IPS-20b (cell line): ENCODE results near the gene PAK1.

Source experiments
- H3K27ac ChIP-seq: one replicate; pipeline ENCODE4 v1.5.1; 2013; ENCODE audit warnings: low read length
- H3K27me3 ChIP-seq: 2 replicates; pipeline ENCODE4 v1.6.1; 2013; ENCODE audit warnings: mild to moderate bottlenecking, low read length, inconsistent platforms; ENCODE audit not compliant: insufficient read depth
- H3K36me3 ChIP-seq: 2 replicates; pipeline ENCODE4 v1.6.1; 2013; ENCODE audit warnings: low read depth, mild to moderate bottlenecking, inconsistent platforms, low read length, moderate library complexity; ENCODE audit not compliant: insufficient read depth
- H3K4me1 ChIP-seq: 2 replicates; pipeline ENCODE4 v1.6.1; 2013; ENCODE audit warnings: mild to moderate bottlenecking, control low read depth, inconsistent platforms, low read length, moderate library complexity; ENCODE audit not compliant: insufficient read depth
- H3K4me3 ChIP-seq: 2 replicates; pipeline ENCODE4 v1.5.1; 2013; ENCODE audit warnings: mild to moderate bottlenecking, low read length, inconsistent platforms
- H3K9ac ChIP-seq: 2 replicates; pipeline ENCODE4 v1.6.1; 2013; ENCODE audit warnings: low read depth, mild to moderate bottlenecking, inconsistent platforms, low read length, moderate library complexity
- H3K9me3 ChIP-seq: 2 replicates; pipeline ENCODE4 v1.6.1; 2013; ENCODE audit warnings: mild to moderate bottlenecking, low read depth, low read length, inconsistent platforms; ENCODE audit not compliant: insufficient read depth

PAK1 gene

GRCh38 chr11:77449784-77450183 lies 24.1 kb downstream of the PAK1 start:
- H3K4me3 ChIP-seq: no peak overlapping the region; the same call in 1 of the 2 replicates
- H3K27ac ChIP-seq: no peak overlapping the region
- no peaks in the 10 kb centered on the region for H3K27me3 ChIP-seq
- peaks cover 6% of the 10 kb centered on the region; the same call in 1 of the 2 replicates for H3K36me3 ChIP-seq
- H3K9me3 ChIP-seq: no peaks in the 10 kb centered on the region
- no peak overlapping the region; the same call in 1 of the 2 replicates for H3K9ac ChIP-seq
- peaks cover 52% of the 10 kb centered on the region for H3K4me1 ChIP-seq

- Histone ChIP-seq H3K9ac (peak overlapping the region; percentile 18; the same call in 1 of the 2 replicates), H3K27ac (no peak overlapping the region), H3K27me3 (no peaks in the 10 kb centered on the region), H3K9me3 (no peaks in the 10 kb centered on the region), H3K36me3 (peaks cover 6% of the 10 kb centered on the region; the same call in 1 of the 2 replicates), H3K4me1 (peaks cover 46% of the 10 kb centered on the region), H3K4me3 (peak overlapping the region; percentile 3)
Observed at GRCh38 chr11:77449060-77449521, 24.8 kb downstream of the PAK1 start.

GRCh38 chr11:77448269-77448668 lies 25.6 kb downstream of the PAK1 start:
- Histone ChIP-seq H3K4me3 (peak overlapping the region; percentile 3; the same call in 1 of the 2 replicates), H3K9me3 (no peaks in the 10 kb centered on the region), H3K9ac (peak overlapping the region; percentile 18; the same call in 1 of the 2 replicates), H3K27me3 (no peaks in the 10 kb centered on the region), H3K4me1 (peaks cover 43% of the 10 kb centered on the region), H3K27ac (no peak overlapping the region), H3K36me3 (0 out of 2 replicates have a peak, but pooled peaks cover 6% of the 10 kb centered on the region)

- H3K27me3 ChIP-seq: no peaks in the 10 kb centered on the region
- no peak overlapping the region for H3K9ac ChIP-seq
- no peak overlapping the region for H3K4me3 ChIP-seq
- H3K9me3 ChIP-seq: no peaks in the 10 kb centered on the region
- 0 out of 2 replicates have a peak, but pooled peaks cover 2% of the 10 kb centered on the region for H3K36me3 ChIP-seq
- no peak overlapping the region for H3K27ac ChIP-seq
- H3K4me1 ChIP-seq: peaks cover 43% of the 10 kb centered on the region
Observed at GRCh38 chr11:77446911-77447629, 26.8 kb downstream of the PAK1 start.

- no peak overlapping the region for H3K4me3 ChIP-seq
- no peaks in the 10 kb centered on the region for H3K27me3 ChIP-seq
- H3K27ac ChIP-seq: no peak overlapping the region
- no peaks in the 10 kb centered on the region for H3K36me3 ChIP-seq
- H3K4me1 ChIP-seq: peaks cover 22% of the 10 kb centered on the region
- no peak overlapping the region for H3K9ac ChIP-seq
- no peaks in the 10 kb centered on the region for H3K9me3 ChIP-seq
Observed at GRCh38 chr11:77444261-77444660, 29.6 kb downstream of the PAK1 start.

- Histone ChIP-seq H3K9me3 (no peaks in the 10 kb centered on the region), H3K27ac (no peak overlapping the region), H3K36me3 (no peaks in the 10 kb centered on the region), H3K4me1 (peaks cover 8% of the 10 kb centered on the region; the same call in 1 of the 2 replicates), H3K27me3 (no peaks in the 10 kb centered on the region), H3K9ac (no peak overlapping the region), H3K4me3 (no peak overlapping the region)
Observed at GRCh38 chr11:77442394-77443053, 31.4 kb downstream of the PAK1 start.

GRCh38 chr11:77441426-77441825 lies 32.5 kb downstream of the PAK1 start:
- Histone ChIP-seq H3K4me3 (no peak overlapping the region), H3K9ac (no peak overlapping the region), H3K9me3 (no peaks in the 10 kb centered on the region), H3K36me3 (no peaks in the 10 kb centered on the region), H3K27ac (no peak overlapping the region), H3K27me3 (no peaks in the 10 kb centered on the region), H3K4me1 (peaks cover under 1% of the 10 kb centered on the region; the same call in 1 of the 2 replicates)

GRCh38 chr11:77440678-77441077 lies 33.2 kb downstream of the PAK1 start:
- Histone ChIP-seq H3K27ac (no peak overlapping the region), H3K9ac (no peak overlapping the region), H3K27me3 (no peaks in the 10 kb centered on the region), H3K9me3 (no peaks in the 10 kb centered on the region), H3K4me1 (no peaks in the 10 kb centered on the region; the same call in 1 of the 2 replicates), H3K36me3 (no peaks in the 10 kb centered on the region), H3K4me3 (no peak overlapping the region)

- H3K27me3 ChIP-seq: no peaks in the 10 kb centered on the region
- no peak overlapping the region for H3K27ac ChIP-seq
- no peak overlapping the region for H3K9ac ChIP-seq
- no peaks in the 10 kb centered on the region; the same call in 1 of the 2 replicates for H3K4me1 ChIP-seq
- no peaks in the 10 kb centered on the region for H3K36me3 ChIP-seq
- no peak overlapping the region for H3K4me3 ChIP-seq
- H3K9me3 ChIP-seq: no peaks in the 10 kb centered on the region
Observed at GRCh38 chr11:77438487-77438886, 35.4 kb downstream of the PAK1 start.

GRCh38 chr11:77436969-77437368 lies 36.9 kb downstream of the PAK1 start:
- H3K27ac ChIP-seq: no peak overlapping the region
- H3K9me3 ChIP-seq: no peaks in the 10 kb centered on the region
- H3K9ac ChIP-seq: no peak overlapping the region
- no peak overlapping the region for H3K4me3 ChIP-seq
- H3K27me3 ChIP-seq: no peaks in the 10 kb centered on the region
- H3K4me1 ChIP-seq: no peaks in the 10 kb centered on the region; the same call in 1 of the 2 replicates
- H3K36me3 ChIP-seq: no peaks in the 10 kb centered on the region

- Histone ChIP-seq H3K27ac (no peak overlapping the region), H3K36me3 (no peaks in the 10 kb centered on the region), H3K9ac (no peak overlapping the region), H3K9me3 (no peaks in the 10 kb centered on the region), H3K27me3 (no peaks in the 10 kb centered on the region), H3K4me3 (no peak overlapping the region), H3K4me1 (no peaks in the 10 kb centered on the region; the same call in 1 of the 2 replicates)
Observed at GRCh38 chr11:77436506-77436905, 37.4 kb downstream of the PAK1 start.
